A549 (cell line): ENCODE results near the gene SLC35A4. TPM values are rescaled to one million over a fixed set of nuclear protein-coding genes. Genes with fewer than 3 reads are reported as not detected.

Experiments used
- ATAC-seq, 2 experiments: fragments of 200-7000 bp in 1 of 2; fragments of >200 bp in 1 of 2; cut with Nextera tagmentation in 1 of 2; cut with Tn5 transposase in 1 of 2; 3 replicates each; pipeline versions ENCODE4 v1.8.0 to v1.9.1; 2018 to 2020; ENCODE audit warnings: mild to moderate bottlenecking in 1 of 2, moderate library complexity in 1 of 2
- CTCF ChIA-PET: fragments of 300-600 bp; sonication (Branson Sonifier 250); formaldehyde crosslinking; extraction: SDS; loops from one replicate; lab custom pipeline; 2021; ENCODE audit warnings: antibody characterized with exemption, inconsistent platforms; lab: Yijun Ruan, JAX
- POLR2A ChIA-PET: fragments of 350-600 bp; formaldehyde crosslinking; extraction: SDS; loops from one replicate; lab custom pipeline; 2021; ENCODE audit warnings: antibody characterized with exemption, inconsistent platforms; lab: Yijun Ruan, JAX
- DNase-seq, 2 experiments: peaks; one replicate each; pipeline versions ENCODE4 v3.0.0 to v3.0.0-alpha.2; 2011 to 2016; ENCODE audit warnings: low read depth in 1 of 2, low spot score in 1 of 2
- FAIRE-seq: peaks from 2 replicates; lab custom pipeline; 2011; peaks lifted over from hg19 to GRCh38; lab: Jason Lieb, UNC
- H3K27ac ChIP-seq, 2 experiments: fragments of >200 bp; sonication (Bioruptor Twin); formaldehyde crosslinking; 3 replicates each; pipeline ENCODE4 v1.5.1; 2016 to 2017
- H3K4me1 ChIP-seq: fragments of >200 bp; sonication (Bioruptor Twin); formaldehyde crosslinking; 3 replicates; pipeline ENCODE4 v1.6.1; 2016
- H3K4me2 ChIP-seq: fragments of >200 bp; sonication (Bioruptor Twin); formaldehyde crosslinking; 3 replicates; pipeline ENCODE4 v1.6.1; 2016
- H3K4me3 ChIP-seq: fragments of >200 bp; sonication (Bioruptor Twin); formaldehyde crosslinking; 3 replicates; pipeline ENCODE4 v1.5.1; 2016
- H3K9me3 ChIP-seq: fragments of >200 bp; sonication (Bioruptor Twin); formaldehyde crosslinking; 3 replicates; pipeline ENCODE4 v1.6.1; 2016
- BHLHE40 ChIP-seq: IDR thresholded peaks from 2 replicates; pipeline ENCODE4 v1.6.1; 2012; ENCODE audit warnings: low read depth, low read length, inconsistent platforms
- CBX8 ChIP-seq: fragments of 200-600 bp; sonication (generic); IDR thresholded peaks from 2 replicates; pipeline ENCODE4 v1.6.1; 2016
- CEBPB ChIP-seq, 2 experiments: fragments of >200 bp in 1 of 2; sonication (Bioruptor Twin) in 1 of 2; formaldehyde crosslinking in 1 of 2; IDR thresholded peaks; 2 replicates each; pipeline ENCODE4 v1.6.1; 2012 to 2016
- CHD4 ChIP-seq: fragments of 200-600 bp; sonication (generic); IDR thresholded peaks from 2 replicates; pipeline ENCODE4 v1.6.1; 2016; ENCODE audit warnings: antibody characterized with exemption, mild to moderate bottlenecking, borderline replicate concordance
- CTCF ChIP-seq: fragments of >200 bp; sonication (Bioruptor Twin); formaldehyde crosslinking; IDR thresholded peaks from 3 replicates; pipeline ENCODE4 v1.5.1; 2016
- E2F6 ChIP-seq: IDR thresholded peaks from 2 replicates; pipeline ENCODE4 v1.6.1; 2012; ENCODE audit warnings: low read depth, borderline replicate concordance
- EHF ChIP-seq: fragments of 250-450 bp; sonication (Bioruptor Pico); IDR thresholded peaks from 2 replicates; pipeline ENCODE4 v1.5.0; 2020; ENCODE audit warnings: mild to moderate bottlenecking
- EHMT2 ChIP-seq: fragments of 200-600 bp; sonication (generic); IDR thresholded peaks from 2 replicates; pipeline ENCODE4 v1.6.1; 2016; ENCODE audit warnings: antibody characterized with exemption, low read depth, mild to moderate bottlenecking, moderate library complexity
- ESRRA ChIP-seq: fragments of 150-350 bp; IDR thresholded peaks from 2 replicates; pipeline ENCODE4 v1.6.1; 2014; ENCODE audit warnings: mild to moderate bottlenecking, low read length, borderline replicate concordance
- FOSB ChIP-seq: fragments of 250-450 bp; sonication (Bioruptor Pico); IDR thresholded peaks from 2 replicates; pipeline ENCODE4 v1.5.0; 2020; ENCODE audit warnings: mild to moderate bottlenecking, moderate library complexity
- HEYL ChIP-seq: fragments of 250-450 bp; sonication (Bioruptor Pico); IDR thresholded peaks from 2 replicates; pipeline ENCODE4 v1.8.0; 2021; ENCODE audit warnings: mild to moderate bottlenecking, moderate library complexity
- HOXB13 ChIP-seq: fragments of 250-450 bp; sonication (Bioruptor Pico); IDR thresholded peaks from 2 replicates; pipeline ENCODE4 v1.5.0; 2020; ENCODE audit warnings: low read depth, mild to moderate bottlenecking, moderate library complexity
- KDM1A ChIP-seq: fragments of 200-600 bp; sonication (generic); IDR thresholded peaks from 2 replicates; pipeline ENCODE4 v1.6.1; 2016; ENCODE audit warnings: low read depth, mild to moderate bottlenecking
- KDM5A ChIP-seq: fragments of 200-600 bp; sonication (generic); IDR thresholded peaks from 2 replicates; pipeline ENCODE4 v1.6.1; 2016; ENCODE audit warnings: antibody characterized with exemption, mild to moderate bottlenecking
- MAZ ChIP-seq: fragments of 150-350 bp; IDR thresholded peaks from 2 replicates; pipeline ENCODE4 v1.6.1; 2014; ENCODE audit warnings: antibody characterized with exemption, low read depth, low read length, borderline replicate concordance
- NPAS2 ChIP-seq: fragments of 250-450 bp; sonication (Bioruptor Pico); IDR thresholded peaks from 2 replicates; pipeline ENCODE4 v1.8.0; 2022; ENCODE audit warnings: mild to moderate bottlenecking, moderate library complexity, borderline replicate concordance
- NR3C1 ChIP-seq: fragments of >200 bp; sonication (Bioruptor Twin); formaldehyde crosslinking; IDR thresholded peaks from 3 replicates; pipeline ENCODE4 v1.6.1; 2017
- PHF8 ChIP-seq: fragments of 200-600 bp; sonication (generic); IDR thresholded peaks from 2 replicates; pipeline ENCODE4 v1.6.1; 2016; ENCODE audit warnings: low read depth, mild to moderate bottlenecking, antibody characterized with exemption, moderate library complexity, borderline replicate concordance
- POLR2A ChIP-seq: IDR thresholded peaks from 2 replicates; pipeline ENCODE4 v1.6.1; 2012; ENCODE audit warnings: mild to moderate bottlenecking, low read length
- RAD21 ChIP-seq, 2 experiments: fragments of >200 bp in 1 of 2; sonication (Bioruptor Twin) in 1 of 2; formaldehyde crosslinking in 1 of 2; IDR thresholded peaks in 1 of 2; conservative IDR thresholded peaks in 1 of 2; 2 replicates in 1 of 2; 3 replicates in 1 of 2; pipeline ENCODE4 v1.6.1; 2012 to 2018; ENCODE audit warnings: inconsistent platforms in 1 of 2
- RCOR1 ChIP-seq: fragments of 150-350 bp; IDR thresholded peaks from 2 replicates; pipeline ENCODE4 v1.6.1; 2014; ENCODE audit warnings: antibody characterized with exemption, low read length, low read depth
- REST ChIP-seq: fragments of 200-600 bp; sonication (generic); IDR thresholded peaks from 2 replicates; pipeline ENCODE4 v1.6.1; 2016; ENCODE audit warnings: antibody characterized with exemption, mild to moderate bottlenecking, moderate library complexity
- RNF2 ChIP-seq: fragments of 200-600 bp; sonication (generic); IDR thresholded peaks from 2 replicates; pipeline ENCODE4 v1.6.1; 2016; ENCODE audit warnings: low read depth, mild to moderate bottlenecking, antibody characterized with exemption, moderate library complexity, borderline replicate concordance
- SMC3 ChIP-seq: fragments of >200 bp; sonication (Bioruptor Twin); formaldehyde crosslinking; IDR thresholded peaks from 3 replicates; pipeline ENCODE4 v1.6.1; 2018; ENCODE audit warnings: inconsistent platforms
- TP53 ChIP-seq: fragments of 250-450 bp; sonication (Bioruptor Pico); IDR thresholded peaks from 2 replicates; pipeline ENCODE4 v1.5.0; 2021; ENCODE audit warnings: mild to moderate bottlenecking, moderate library complexity
- WGBS: methylation state at CpG from one replicate; pipeline ENCODE4 v1.1.6; 2017; ENCODE audit errors: missing lambda C conversion rate; 5-methylcytosine and 5-hydroxymethylcytosine counted together
- polyA plus RNA-seq, 4 experiments: library from polyadenylated mRNA; depleted of rRNA in 3 of 4; stranded (reverse); fragments of >200 nt; fragmentation: RNase III in 1 of 4; extraction: RNeasy Plus Mini Kit Qiagen cat#74134 plus additional on column Dnase treatment in 1 of 4; gene quantifications; 2 replicates in 3 of 4; 3 replicates in 1 of 4; pipeline ENCODE4 v1.2.3, GENCODE V29; 2011 to 2017

Gene SLC35A4
- polyA plus RNA-seq, 2 of the 4 experiments (the other 2 are of a cell fraction), result 65.6 to 79.5 TPM

- H3K27ac ChIP-seq, result no peak overlapping the region
- DNase-seq (no peak), FAIRE-seq (no peak), ATAC-seq (no peak)
- ChIA-PET POLR2A (interaction anchor here (1.2 kb wide), 1 partner anchor 16 kb away, joined by 4 read pairs; the partner anchor contains the start of gene SRA1), CTCF (interaction anchor here (0.7 to 1.8 kb wide), 2 partner anchors 13 to 62 kb away, joined by 4 read pairs; no protein-coding TSS in a partner anchor)
- no peaks in the 10 kb centered on the region for H3K9me3 ChIP-seq
- WGBS, result 92% methylated on average over 7 of the region's 7 CpGs
- H3K4me3 ChIP-seq, result no peak overlapping the region
- no peaks in the 10 kb centered on the region for H3K4me1 ChIP-seq
- no peak for TF ChIP-seq FOSB
- no peak for TF ChIP-seq NR3C1
- TF ChIP-seq E2F6, result no peak
- no peak for TF ChIP-seq ESRRA
- no peak for TF ChIP-seq RNF2
- TF ChIP-seq HEYL (CRISPR knock-in tag), result no peak
- no peak overlapping the region for H3K4me2 ChIP-seq
Measured at GRCh38 chr5:140573683-140574082, 9.1 kb downstream of the SLC35A4 start.

- no peak for FAIRE-seq
- TF ChIP-seq HEYL (CRISPR knock-in tag), result no peak
- TF ChIP-seq POLR2A, result no peak
- TF ChIP-seq PHF8, result no peak
- TF ChIP-seq REST, result no peak
- no peak for TF ChIP-seq SMC3
- TF ChIP-seq CBX8, result no peak
- TF ChIP-seq NPAS2 (CRISPR knock-in tag), result no peak
- no peak for TF ChIP-seq MAZ
- TF ChIP-seq HOXB13 (CRISPR knock-in tag), result no peak
- TF ChIP-seq RAD21 (conservative IDR thresholded peaks at IDR 0.05 in 1 of 2, IDR thresholded peaks at IDR 0.05 in 1 of 2), result no peak
- no peak for TF ChIP-seq BHLHE40
- Histone ChIP-seq H3K4me3 (no peak overlapping the region), H3K4me2 (0 out of 3 replicates have a peak overlapping the region, but pooled peaks have one; percentile 22), H3K27ac (no peak overlapping the region), H3K4me1 (no peaks in the 10 kb centered on the region), H3K9me3 (no peaks in the 10 kb centered on the region)
- CTCF ChIA-PET, result interaction anchor here (0.6 to 1.8 kb wide), 6 partner anchors 12 to 66 kb away, joined by 3 to 5 read pairs (median 4); partner anchors contain the start of genes CD14 and EIF4EBP3
- ATAC-seq, result peak in 1 of 2 experiments; percentile 39; a peak in 2 of 6 replicates
- DNase-seq, result peak in 1 of 2 experiments; percentile 53
- WGBS, result 43% methylated on average over 3 of the region's 3 CpGs
- POLR2A ChIA-PET, result interaction anchor here (1.2 kb wide), 1 partner anchor 16 kb away, joined by 4 read pairs; the partner anchor contains the start of gene SRA1
Measured at GRCh38 chr5:140574165-140574564, 9.5 kb downstream of the SLC35A4 start.

- DNase-seq (peak in 1 of 2 experiments; percentile 61), ATAC-seq (peak; percentile 59 to 80; a peak in 4 of 6 replicates), FAIRE-seq (no peak)
- ChIA-PET CTCF (interaction anchor here (1.0 to 1.8 kb wide), 4 partner anchors 28 to 64 kb away, joined by 4 to 5 read pairs (median 4); partner anchors contain the start of gene EIF4EBP3), POLR2A (no interaction called here)
- Histone ChIP-seq H3K27ac (no peak overlapping the region; a peak in 1 of 6 replicates), H3K4me2 (no peak overlapping the region), H3K4me3 (no peak overlapping the region), H3K9me3 (no peaks in the 10 kb centered on the region), H3K4me1 (no peaks in the 10 kb centered on the region)
- TF ChIP-seq SMC3 (peak; percentile 48; the same call in 2 of the 3 replicates), RAD21 (conservative IDR thresholded peaks at IDR 0.05 in 1 of 2, IDR thresholded peaks at IDR 0.05 in 1 of 2) (peak; percentile 50 to 71), RCOR1 (no peak), TP53 (CRISPR knock-in tag) (no peak), KDM1A (no peak), EHF (no peak), KDM5A (no peak), CEBPB (IDR thresholded peaks at IDR 0.05) (no peak), EHMT2 (no peak), CHD4 (no peak), CTCF (0 out of 3 replicates have a peak, but pooled peaks have one; percentile 30)
- 79% methylated on average over 8 of the region's 8 CpGs for WGBS
Measured at GRCh38 chr5:140575309-140575708, 10.7 kb downstream of the SLC35A4 start.
